Measurements from ENCODE around the gene MKX.
A peak's percentile ranks its signal among the peaks of the same experiment; 100 is the strongest.

MKX gene

GRCh38 chr10:27759483-27760272 is 14.1 kb upstream of the MKX start:
- Histone ChIP-seq H3K27ac (ENCODE audit: insufficient read depth, low read depth, low read length, poor library complexity, severe bottlenecking) (no peak overlapping the region), H3K4me3 (ENCODE audit: insufficient read depth, low read depth, low read length) (no peak overlapping the region), H3K36me3 (ENCODE audit: control insufficient read depth, insufficient read depth, low read length) (no peaks in the 10 kb centered on the region), H3K4me1 (ENCODE audit: control insufficient read depth, insufficient read depth, low read length) (peaks cover 7% of the 10 kb centered on the region), H3K9me3 (ENCODE audit: control insufficient read depth, low read length) (no peaks in the 10 kb centered on the region), H3K27me3 (ENCODE audit: control insufficient read depth, insufficient read depth, low read length, poor library complexity, severe bottlenecking) (no peaks in the 10 kb centered on the region)
- WGBS, 2 experiments, result 77 to 84% methylated on average over 5 of the region's 5 CpGs

GRCh38 chr10:27752673-27753237 is 7.1 kb upstream of the MKX start:
- 79 to 86% methylated on average over 3 of the region's 3 CpGs for WGBS, 2 experiments
- H3K9me3 ChIP-seq (ENCODE audit: control insufficient read depth, low read length), result no peaks in the 10 kb centered on the region
- no peaks in the 10 kb centered on the region for H3K4me1 ChIP-seq (ENCODE audit: control insufficient read depth, insufficient read depth, low read length)
- H3K4me3 ChIP-seq (ENCODE audit: insufficient read depth, low read depth, low read length), result no peak overlapping the region
- H3K27ac ChIP-seq (ENCODE audit: insufficient read depth, low read depth, low read length, poor library complexity, severe bottlenecking), result no peak overlapping the region
- peaks cover 34% of the 10 kb centered on the region for H3K27me3 ChIP-seq (ENCODE audit: control insufficient read depth, insufficient read depth, low read length, poor library complexity, severe bottlenecking)
- no peaks in the 10 kb centered on the region for H3K36me3 ChIP-seq (ENCODE audit: control insufficient read depth, insufficient read depth, low read length)

- Histone ChIP-seq H3K27ac (ENCODE audit: insufficient read depth, low read depth, low read length, poor library complexity, severe bottlenecking) (no peak overlapping the region), H3K9me3 (ENCODE audit: control insufficient read depth, low read length) (no peaks in the 10 kb centered on the region), H3K4me3 (ENCODE audit: insufficient read depth, low read depth, low read length) (no peak overlapping the region), H3K36me3 (ENCODE audit: control insufficient read depth, insufficient read depth, low read length) (no peaks in the 10 kb centered on the region), H3K27me3 (ENCODE audit: control insufficient read depth, insufficient read depth, low read length, poor library complexity, severe bottlenecking) (peaks cover 75% of the 10 kb centered on the region), H3K4me1 (ENCODE audit: control insufficient read depth, insufficient read depth, low read length) (peaks cover 7% of the 10 kb centered on the region)
- WGBS, 2 experiments, result 43 to 44% methylated on average over 4 of the region's 4 CpGs
Observed at GRCh38 chr10:27748601-27749000, 3.0 kb upstream of the MKX start.

- WGBS, 2 experiments, result 7 to 9% methylated on average over 10 of the region's 10 CpGs
- Histone ChIP-seq H3K27me3 (ENCODE audit: control insufficient read depth, insufficient read depth, low read length, poor library complexity, severe bottlenecking) (peaks cover 85% of the 10 kb centered on the region), H3K4me1 (ENCODE audit: control insufficient read depth, insufficient read depth, low read length) (peaks cover 13% of the 10 kb centered on the region), H3K36me3 (ENCODE audit: control insufficient read depth, insufficient read depth, low read length) (no peaks in the 10 kb centered on the region), H3K9me3 (ENCODE audit: control insufficient read depth, low read length) (no peaks in the 10 kb centered on the region), H3K27ac (ENCODE audit: insufficient read depth, low read depth, low read length, poor library complexity, severe bottlenecking) (no peak overlapping the region), H3K4me3 (ENCODE audit: insufficient read depth, low read depth, low read length) (no peak overlapping the region)
Observed at GRCh38 chr10:27747096-27747451, 1.5 kb upstream of the MKX start.

- peaks cover 91% of the 10 kb centered on the region for H3K27me3 ChIP-seq (ENCODE audit: control insufficient read depth, insufficient read depth, low read length, poor library complexity, severe bottlenecking)
- no peaks in the 10 kb centered on the region for H3K9me3 ChIP-seq (ENCODE audit: control insufficient read depth, low read length)
- WGBS, 2 experiments, result 1 to 3% methylated on average over 18 to 22 of the region's 25 CpGs
- H3K4me1 ChIP-seq (ENCODE audit: control insufficient read depth, insufficient read depth, low read length), result peaks cover 13% of the 10 kb centered on the region
- peak overlapping the region; percentile 28 for H3K4me3 ChIP-seq (ENCODE audit: insufficient read depth, low read depth, low read length)
- no peak overlapping the region for H3K27ac ChIP-seq (ENCODE audit: insufficient read depth, low read depth, low read length, poor library complexity, severe bottlenecking)
- H3K36me3 ChIP-seq (ENCODE audit: control insufficient read depth, insufficient read depth, low read length), result no peaks in the 10 kb centered on the region
Observed at GRCh38 chr10:27746397-27747095, 927 bp upstream of the MKX start.

- WGBS, 2 experiments, result 2% methylated on average over 78 of the region's 78 CpGs
- no peaks in the 10 kb centered on the region for H3K36me3 ChIP-seq (ENCODE audit: control insufficient read depth, insufficient read depth, low read length)
- H3K27me3 ChIP-seq (ENCODE audit: control insufficient read depth, insufficient read depth, low read length, poor library complexity, severe bottlenecking), result peaks cover 100% of the 10 kb centered on the region
- H3K27ac ChIP-seq (ENCODE audit: insufficient read depth, low read depth, low read length, poor library complexity, severe bottlenecking), result no peak overlapping the region
- peak overlapping the region; percentile 28 for H3K4me3 ChIP-seq (ENCODE audit: insufficient read depth, low read depth, low read length)
- no peaks in the 10 kb centered on the region for H3K9me3 ChIP-seq (ENCODE audit: control insufficient read depth, low read length)
- peaks cover 13% of the 10 kb centered on the region for H3K4me1 ChIP-seq (ENCODE audit: control insufficient read depth, insufficient read depth, low read length)
Observed at GRCh38 chr10:27744802-27745731, 552 bp downstream of the MKX start.

GRCh38 chr10:27743877-27744801 is 1.5 kb downstream of the MKX start:
- Histone ChIP-seq H3K9me3 (ENCODE audit: control insufficient read depth, low read length) (no peaks in the 10 kb centered on the region), H3K4me3 (ENCODE audit: insufficient read depth, low read depth, low read length) (peak overlapping the region; percentile 12), H3K27ac (ENCODE audit: insufficient read depth, low read depth, low read length, poor library complexity, severe bottlenecking) (no peak overlapping the region), H3K4me1 (ENCODE audit: control insufficient read depth, insufficient read depth, low read length) (peaks cover 13% of the 10 kb centered on the region), H3K36me3 (ENCODE audit: control insufficient read depth, insufficient read depth, low read length) (no peaks in the 10 kb centered on the region), H3K27me3 (ENCODE audit: control insufficient read depth, insufficient read depth, low read length, poor library complexity, severe bottlenecking) (peaks cover 97% of the 10 kb centered on the region)
- WGBS, 2 experiments, result 1 to 2% methylated on average over 70 of the region's 70 CpGs

- WGBS, 2 experiments, result 1% methylated on average over 75 of the region's 75 CpGs
- no peaks in the 10 kb centered on the region for H3K9me3 ChIP-seq (ENCODE audit: control insufficient read depth, low read length)
- H3K27me3 ChIP-seq (ENCODE audit: control insufficient read depth, insufficient read depth, low read length, poor library complexity, severe bottlenecking), result peaks cover 88% of the 10 kb centered on the region
- H3K4me1 ChIP-seq (ENCODE audit: control insufficient read depth, insufficient read depth, low read length), result peaks cover 13% of the 10 kb centered on the region
- H3K4me3 ChIP-seq (ENCODE audit: insufficient read depth, low read depth, low read length), result peak overlapping the region; percentile 54
- H3K27ac ChIP-seq (ENCODE audit: insufficient read depth, low read depth, low read length, poor library complexity, severe bottlenecking), result no peak overlapping the region
- H3K36me3 ChIP-seq (ENCODE audit: control insufficient read depth, insufficient read depth, low read length), result no peaks in the 10 kb centered on the region
Observed at GRCh38 chr10:27743012-27743876, 2.4 kb downstream of the MKX start.

Data from ectodermal cell (in vitro differentiated cells).